Ishikawa (cell line): ENCODE measurements around the gene HAPLN2.

ENCODE experiments used
- CEBPB ChIP-seq: IDR thresholded peaks from 2 replicates; pipeline ENCODE4 v1.6.1; 2012
- CREB1 ChIP-seq: IDR thresholded peaks from 2 replicates; pipeline ENCODE4 v1.6.1; 2012; ENCODE audit warnings: low read depth
- EGR1 ChIP-seq: IDR thresholded peaks from 2 replicates; pipeline ENCODE4 v1.6.1; 2012
- EP300 ChIP-seq: IDR thresholded peaks from 2 replicates; pipeline ENCODE4 v1.6.1; 2012; ENCODE audit warnings: borderline replicate concordance
- FOXM1 ChIP-seq: IDR thresholded peaks from 2 replicates; pipeline ENCODE4 v1.6.1; 2012; ENCODE audit warnings: low read depth, borderline replicate concordance
- MAX ChIP-seq: IDR thresholded peaks from 2 replicates; pipeline ENCODE4 v1.6.1; 2012
- NFIC ChIP-seq: IDR thresholded peaks from 2 replicates; pipeline ENCODE4 v1.6.1; 2012
- RAD21 ChIP-seq: IDR thresholded peaks from 2 replicates; pipeline ENCODE4 v1.6.1; 2012; ENCODE audit warnings: low read depth
- REST ChIP-seq: IDR thresholded peaks from 2 replicates; pipeline ENCODE4 v1.6.1; 2012; ENCODE audit warnings: low read depth, mild to moderate bottlenecking
- TAF1 ChIP-seq: IDR thresholded peaks from 2 replicates; pipeline ENCODE4 v1.6.1; 2012; ENCODE audit warnings: low read depth, mild to moderate bottlenecking
- TCF12 ChIP-seq: IDR thresholded peaks from 2 replicates; pipeline ENCODE4 v1.6.1; 2012; ENCODE audit warnings: low read depth
- TEAD4 ChIP-seq: IDR thresholded peaks from 2 replicates; pipeline ENCODE4 v1.6.1; 2012
- USF1 ChIP-seq: IDR thresholded peaks from 2 replicates; pipeline ENCODE4 v1.6.1; 2012
- YY1 ChIP-seq: IDR thresholded peaks from 2 replicates; pipeline ENCODE4 v1.6.1; 2012; ENCODE audit warnings: low read depth
- ZBTB7A ChIP-seq: IDR thresholded peaks from 2 replicates; pipeline ENCODE4 v1.6.1; 2012; ENCODE audit warnings: low read depth

The HAPLN2 gene

GRCh38 chr1:156663178-156663577 is 44.0 kb downstream of the HAPLN2 start:
- no peak for TF ChIP-seq EP300
- no peak for TF ChIP-seq TAF1
- TF ChIP-seq MAX, result no peak
- TF ChIP-seq NFIC, result no peak

GRCh38 chr1:156664046-156664766 is 45.0 kb downstream of the HAPLN2 start:
- TF ChIP-seq USF1, result no peak
- TF ChIP-seq TEAD4, result peak; percentile 39

GRCh38 chr1:156664767-156665411 is 45.7 kb downstream of the HAPLN2 start:
- TF ChIP-seq MAX (no peak), EP300 (no peak), FOXM1 (no peak)

GRCh38 chr1:156665539-156665938 is 46.3 kb downstream of the HAPLN2 start:
- TF ChIP-seq EP300 (no peak), USF1 (no peak), TEAD4 (no peak), RAD21 (no peak), FOXM1 (no peak), YY1 (no peak), TCF12 (no peak), MAX (no peak), CREB1 (no peak), EGR1 (no peak), CEBPB (no peak)

- TF ChIP-seq EP300, result no peak
- TF ChIP-seq CREB1, result no peak
- no peak for TF ChIP-seq CEBPB
- no peak for TF ChIP-seq ZBTB7A
- TF ChIP-seq EGR1, result no peak
- no peak for TF ChIP-seq REST
- no peak for TF ChIP-seq TEAD4
- TF ChIP-seq FOXM1, result no peak
- TF ChIP-seq USF1, result no peak
- no peak for TF ChIP-seq YY1
- no peak for TF ChIP-seq RAD21
- TF ChIP-seq NFIC, result no peak
- TF ChIP-seq TAF1, result no peak
These were observed 47.8 kb downstream of the HAPLN2 start for GRCh38 chr1:156666862-156667609.

- TF ChIP-seq CEBPB (no peak), TAF1 (no peak), REST (no peak), EGR1 (no peak), FOXM1 (no peak), TCF12 (no peak)
These were observed 48.4 kb downstream of the HAPLN2 start for GRCh38 chr1:156667610-156667967.
